SK-N-MC (cell line): ENCODE data around the gene RAB43.

Experiments
- DNase-seq: peaks from one replicate; pipeline ENCODE4 v3.0.0-alpha.2; 2011; ENCODE audit warnings: low read depth, low spot score
- H3K27ac ChIP-seq: fragments of 200-600 bp; sonication (generic); 2 replicates; pipeline ENCODE4 v1.5.1; 2016; ENCODE audit warnings: mixed run types
- H3K36me3 ChIP-seq: fragments of 200-600 bp; sonication (generic); 2 replicates; pipeline ENCODE4 v1.6.1; 2017; ENCODE audit warnings: antibody characterized with exemption, low read length, mixed read lengths; ENCODE audit not compliant: insufficient read depth
- H3K4me3 ChIP-seq: fragments of 200-600 bp; sonication (generic); 2 replicates; pipeline ENCODE4 v1.5.1; 2016
- H3K9ac ChIP-seq: fragments of 200-600 bp; sonication (generic); 2 replicates; pipeline ENCODE4 v1.8.0; 2017; ENCODE audit warnings: mixed run types, mixed read lengths; ENCODE audit not compliant: insufficient read length
- H3K9me3 ChIP-seq: fragments of 200-600 bp; sonication (generic); 2 replicates; pipeline ENCODE4 v1.6.1; 2017; ENCODE audit warnings: low read depth, mild to moderate bottlenecking, antibody characterized with exemption, low read length, moderate library complexity, mixed read lengths
- EZH2 ChIP-seq: fragments of 200-600 bp; sonication (generic); IDR thresholded peaks from one replicate; pipeline ENCODE4 v1.6.1; 2017; ENCODE audit warnings: antibody characterized with exemption
- FOXP2 ChIP-seq: optimal IDR thresholded peaks from 2 replicates; pipeline ENCODE3; 2011; ENCODE audit warnings: mild to moderate bottlenecking, moderate library complexity; ENCODE audit not compliant: insufficient read depth; ENCODE audit errors: extremely low read length, control extremely low read depth
- POLR2AphosphoS5 ChIP-seq: IDR thresholded peaks from 2 replicates; pipeline ENCODE4 v1.6.1; 2012; ENCODE audit warnings: mild to moderate bottlenecking, low read depth, low read length, borderline replicate concordance

The RAB43 gene

GRCh38 chr3:129052675-129053074, 68.9 kb downstream of the RAB43 start:
- TF ChIP-seq FOXP2 (no peak), EZH2 (no peak), POLR2AphosphoS5 (no peak)
- Histone ChIP-seq H3K27ac (no peak overlapping the region), H3K4me3 (no peak overlapping the region), H3K36me3 (no peaks in the 10 kb centered on the region), H3K9ac (no peak overlapping the region), H3K9me3 (peaks cover 4% of the 10 kb centered on the region; the same call in 1 of the 2 replicates)
- DNase-seq = no peak

DNA sequence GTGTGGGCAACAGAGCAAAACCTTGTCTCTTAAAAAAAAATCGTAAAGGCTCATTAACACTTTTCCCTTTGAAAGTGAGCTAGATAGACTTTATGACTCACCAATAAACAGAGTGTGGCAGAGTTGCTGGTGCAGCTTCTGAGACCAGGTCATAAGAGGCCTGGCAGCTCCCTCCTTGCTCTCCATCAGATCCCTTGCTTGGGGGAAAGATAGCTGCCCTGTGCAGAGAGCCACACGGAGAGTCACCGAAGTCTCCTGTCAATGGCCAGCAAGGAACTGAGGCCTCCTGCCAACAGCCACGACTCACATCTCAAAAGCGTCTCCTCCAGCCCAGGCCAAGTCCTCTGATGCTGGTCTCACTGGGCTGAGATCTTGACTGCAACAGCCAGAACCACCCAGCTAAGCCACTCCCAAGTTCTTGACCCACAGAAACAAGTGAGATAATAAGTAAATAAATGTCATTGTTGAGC, 69.7 kb downstream of the RAB43 start:
- H3K9me3 ChIP-seq = peaks cover 4% of the 10 kb centered on the region; the same call in 1 of the 2 replicates
- no peak for TF ChIP-seq FOXP2
- TF ChIP-seq POLR2AphosphoS5 = no peak
- TF ChIP-seq EZH2 = no peak
- no peak for DNase-seq
- no peaks in the 10 kb centered on the region for H3K36me3 ChIP-seq
- H3K4me3 ChIP-seq = no peak overlapping the region
- H3K9ac ChIP-seq = no peak overlapping the region
- H3K27ac ChIP-seq = no peak overlapping the region

DNA sequence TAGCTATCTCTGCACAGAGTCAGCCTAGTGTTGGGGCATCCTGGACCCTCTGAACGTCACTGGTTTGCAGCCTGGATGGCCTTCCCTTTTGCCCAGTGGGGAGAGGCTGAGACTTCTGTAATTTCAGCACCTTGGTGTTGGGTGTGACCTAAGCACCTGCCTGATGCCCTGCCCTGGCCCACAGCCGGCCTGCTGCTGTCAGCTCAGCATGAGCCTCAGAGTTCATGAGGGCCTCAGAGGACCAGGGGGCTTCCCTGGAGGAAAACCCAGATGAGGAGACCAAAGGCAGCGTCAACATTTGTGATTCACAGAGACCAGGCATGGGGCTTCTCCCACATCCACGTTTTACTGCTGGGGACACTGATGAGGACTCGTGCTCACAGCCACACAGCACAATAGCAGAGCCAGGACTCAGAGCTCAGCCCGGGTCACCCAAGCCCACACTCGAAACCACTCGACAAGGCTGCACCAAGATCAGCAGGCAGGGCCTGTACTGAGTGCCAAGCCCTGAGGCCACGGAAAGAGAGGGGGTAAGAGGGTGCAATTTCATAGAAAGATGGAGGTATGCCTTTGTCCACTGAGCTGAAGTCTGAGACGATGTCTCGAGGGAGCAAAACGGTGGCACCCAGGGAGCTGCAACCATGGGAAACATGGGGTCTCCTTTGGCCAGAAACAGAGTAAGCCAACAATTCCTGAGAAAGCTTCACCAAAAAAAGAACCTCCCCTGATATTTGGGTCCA, 70.9 kb downstream of the RAB43 start:
- peaks cover 4% of the 10 kb centered on the region; the same call in 1 of the 2 replicates for H3K9me3 ChIP-seq
- TF ChIP-seq EZH2 = no peak
- TF ChIP-seq POLR2AphosphoS5 = no peak
- no peak for TF ChIP-seq FOXP2
- no peaks in the 10 kb centered on the region for H3K36me3 ChIP-seq
- H3K9ac ChIP-seq = no peak overlapping the region
- H3K27ac ChIP-seq = no peak overlapping the region
- no peak for DNase-seq
- H3K4me3 ChIP-seq = no peak overlapping the region

GRCh38 chr3:129047553-129047839, 74.1 kb downstream of the RAB43 start:
- H3K4me3 ChIP-seq = no peak overlapping the region
- no peaks in the 10 kb centered on the region for H3K36me3 ChIP-seq
- H3K9me3 ChIP-seq = peaks cover 4% of the 10 kb centered on the region; the same call in 1 of the 2 replicates
- H3K27ac ChIP-seq = no peak overlapping the region
- no peak for DNase-seq
- H3K9ac ChIP-seq = no peak overlapping the region
- TF ChIP-seq FOXP2 (no peak), POLR2AphosphoS5 (no peak), EZH2 (no peak)

DNA sequence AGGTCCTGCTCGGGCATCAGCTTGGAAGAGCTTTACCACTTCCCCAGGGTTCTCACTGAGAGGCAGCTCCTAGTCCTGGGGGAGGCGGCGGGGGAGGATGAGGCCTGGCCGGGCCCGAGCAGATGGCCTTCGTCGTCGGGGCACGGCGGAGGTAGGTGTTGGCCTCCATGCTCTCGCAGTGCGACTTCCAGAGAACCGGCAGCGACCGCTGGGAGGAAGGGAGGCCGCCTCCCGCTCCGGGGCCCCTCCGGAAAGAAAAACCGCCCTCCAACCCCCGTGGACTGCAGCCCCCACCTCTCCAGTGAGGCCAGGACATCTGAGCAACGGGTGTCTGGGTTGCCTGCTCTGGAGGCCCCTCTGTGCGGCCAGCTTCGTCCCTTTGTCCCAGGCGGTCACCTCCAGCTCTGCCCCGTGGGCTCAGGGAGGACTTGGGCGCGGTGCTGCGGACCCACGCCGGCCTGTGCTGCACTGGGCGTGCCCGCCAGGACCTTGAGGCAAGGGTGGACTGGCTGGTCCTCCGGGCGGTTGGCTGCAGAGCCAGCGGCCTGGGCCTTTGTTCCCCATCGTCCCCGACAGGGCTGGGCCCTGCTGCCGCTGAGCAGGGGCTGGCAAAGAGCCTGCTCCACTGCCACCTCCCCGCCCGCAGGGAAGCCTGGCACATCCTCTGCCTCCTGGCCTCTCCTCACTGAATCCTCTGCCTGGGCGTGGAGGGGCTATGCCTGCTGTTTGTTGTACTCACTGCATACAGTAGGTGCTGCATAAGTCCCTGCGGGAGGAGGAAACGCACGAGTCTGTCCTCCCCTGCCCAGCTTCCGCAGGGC, 74.7 kb downstream of the RAB43 start:
- Histone ChIP-seq H3K27ac (no peak overlapping the region), H3K9ac (no peak overlapping the region), H3K4me3 (no peak overlapping the region), H3K9me3 (peaks cover 4% of the 10 kb centered on the region; the same call in 1 of the 2 replicates), H3K36me3 (no peaks in the 10 kb centered on the region)
- TF ChIP-seq FOXP2 (no peak), EZH2 (no peak), POLR2AphosphoS5 (no peak)
- DNase-seq = no peak

DNA sequence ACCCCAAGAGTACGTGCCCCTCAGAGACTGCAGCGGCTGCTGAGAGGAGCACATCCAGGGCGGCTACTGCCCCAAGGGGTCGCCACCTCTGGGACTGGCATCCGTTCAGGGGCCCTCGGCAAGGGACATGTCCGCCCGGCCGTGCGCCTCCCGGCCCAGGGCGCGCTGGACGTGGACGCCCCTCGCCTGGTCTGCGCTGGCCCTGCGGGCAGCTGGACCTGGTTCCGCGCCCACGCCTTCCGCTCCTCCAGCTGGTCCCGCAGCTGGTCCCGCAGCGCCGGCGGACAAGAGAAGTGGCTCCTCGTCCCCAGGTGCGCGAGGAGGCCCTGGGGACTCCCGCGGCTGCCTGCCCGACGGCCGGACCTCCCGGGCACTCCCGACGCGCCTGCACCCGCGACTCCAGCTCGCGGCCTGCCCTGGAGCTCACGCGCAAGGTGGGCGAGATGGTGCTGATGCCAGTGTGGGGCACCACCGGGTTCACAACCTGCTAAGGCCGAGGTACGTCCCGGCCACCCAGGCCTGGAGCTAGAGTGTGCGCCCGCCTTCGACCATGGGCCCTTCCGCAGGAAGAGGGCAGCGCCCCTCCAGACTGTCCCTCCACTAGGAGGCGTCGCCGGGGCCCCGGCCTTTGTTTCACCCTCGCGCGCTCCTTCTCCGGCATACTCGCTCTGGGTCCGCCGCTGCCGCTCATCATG, 75.4 kb downstream of the RAB43 start:
- Histone ChIP-seq H3K27ac (no peak overlapping the region), H3K9ac (no peak overlapping the region), H3K9me3 (peaks cover 4% of the 10 kb centered on the region; the same call in 1 of the 2 replicates), H3K36me3 (no peaks in the 10 kb centered on the region), H3K4me3 (no peak overlapping the region)
- no peak for TF ChIP-seq EZH2
- no peak for TF ChIP-seq FOXP2
- TF ChIP-seq POLR2AphosphoS5 = no peak
- no peak for DNase-seq

DNA sequence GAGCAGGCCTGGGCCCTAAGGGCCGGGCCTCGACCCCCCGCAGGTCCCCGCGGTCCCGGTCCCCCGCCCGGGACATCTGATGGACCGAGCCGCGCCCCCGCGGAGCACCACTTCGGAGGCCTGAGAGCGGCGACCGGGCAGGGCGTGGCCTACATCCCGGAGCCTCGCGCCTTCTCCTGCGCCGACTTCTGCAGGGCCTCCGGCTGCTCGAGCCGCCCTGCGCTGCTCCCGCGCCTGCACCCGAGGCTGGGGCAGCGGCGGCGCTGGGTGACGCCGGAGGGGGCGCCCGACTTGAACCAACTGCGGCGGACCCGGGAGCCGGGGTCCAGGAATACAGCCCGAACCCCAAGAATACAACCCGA, 75.9 kb downstream of the RAB43 start:
- Histone ChIP-seq H3K4me3 (no peak overlapping the region), H3K27ac (no peak overlapping the region), H3K9ac (no peak overlapping the region), H3K9me3 (peaks cover 4% of the 10 kb centered on the region; the same call in 1 of the 2 replicates), H3K36me3 (no peaks in the 10 kb centered on the region)
- DNase-seq = no peak
- no peak for TF ChIP-seq POLR2AphosphoS5
- no peak for TF ChIP-seq EZH2
- TF ChIP-seq FOXP2 = no peak

DNA sequence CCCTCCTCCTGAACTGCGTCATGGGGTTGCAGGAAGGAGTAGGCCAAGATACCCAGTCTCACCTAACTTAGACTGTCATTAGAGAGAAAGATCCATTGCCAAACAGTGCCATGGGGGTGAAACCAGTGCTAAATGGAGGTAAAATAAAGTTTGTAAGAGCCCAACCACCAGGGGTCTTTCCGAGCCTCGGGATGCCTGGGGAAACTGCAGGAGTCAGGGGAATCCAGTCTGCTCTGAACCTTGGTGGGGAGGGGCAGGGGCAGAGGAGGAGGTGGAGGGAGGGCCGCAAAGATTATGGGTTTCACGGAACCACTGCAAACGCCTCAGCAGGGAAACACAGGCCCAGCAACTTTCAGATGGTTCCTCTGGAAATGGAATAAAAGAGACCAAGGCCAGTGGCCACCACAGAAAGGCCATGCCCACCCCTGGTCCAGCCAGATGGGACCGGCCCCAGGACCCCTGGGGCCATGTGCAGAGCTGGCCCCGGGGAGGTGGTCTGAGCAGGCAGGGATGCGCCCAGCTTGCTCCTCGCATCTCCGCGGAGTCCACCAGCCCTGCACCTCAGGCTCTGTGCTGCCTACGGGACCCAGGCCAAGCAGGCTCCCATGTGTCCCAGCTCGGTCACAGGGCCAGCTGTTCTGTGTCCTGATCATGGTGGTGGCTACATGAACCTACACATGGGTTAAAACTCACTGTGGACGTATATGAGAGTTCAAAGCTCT, 80.9 kb downstream of the RAB43 start:
- Histone ChIP-seq H3K36me3 (no peaks in the 10 kb centered on the region), H3K4me3 (no peak overlapping the region), H3K9ac (no peak overlapping the region), H3K9me3 (no peaks in the 10 kb centered on the region), H3K27ac (no peak overlapping the region)
- no peak for TF ChIP-seq EZH2
- TF ChIP-seq FOXP2 = no peak
- no peak for TF ChIP-seq POLR2AphosphoS5
- no peak for DNase-seq
